ENCODE measurements around the gene GMDS.

The GMDS gene

DNA sequence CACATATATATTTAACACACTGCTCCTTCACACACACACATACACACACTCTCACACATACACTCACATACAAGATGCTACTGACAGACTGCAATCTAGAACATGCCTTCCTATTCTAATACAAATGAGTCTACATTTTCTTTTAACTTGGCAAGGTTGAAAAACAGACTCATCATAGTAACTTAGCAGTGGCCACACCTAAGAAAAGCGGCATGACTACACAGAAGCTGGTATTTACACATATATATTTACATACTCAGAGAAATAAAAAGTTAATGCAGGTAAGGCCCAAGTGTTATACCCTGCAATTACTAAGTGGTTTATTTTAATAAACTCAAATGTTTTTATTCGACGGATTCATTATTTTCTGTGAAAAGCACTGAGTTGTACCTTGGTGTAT is 426.4 kb downstream of the GMDS start:
- DNase-seq, result no peak

DNA sequence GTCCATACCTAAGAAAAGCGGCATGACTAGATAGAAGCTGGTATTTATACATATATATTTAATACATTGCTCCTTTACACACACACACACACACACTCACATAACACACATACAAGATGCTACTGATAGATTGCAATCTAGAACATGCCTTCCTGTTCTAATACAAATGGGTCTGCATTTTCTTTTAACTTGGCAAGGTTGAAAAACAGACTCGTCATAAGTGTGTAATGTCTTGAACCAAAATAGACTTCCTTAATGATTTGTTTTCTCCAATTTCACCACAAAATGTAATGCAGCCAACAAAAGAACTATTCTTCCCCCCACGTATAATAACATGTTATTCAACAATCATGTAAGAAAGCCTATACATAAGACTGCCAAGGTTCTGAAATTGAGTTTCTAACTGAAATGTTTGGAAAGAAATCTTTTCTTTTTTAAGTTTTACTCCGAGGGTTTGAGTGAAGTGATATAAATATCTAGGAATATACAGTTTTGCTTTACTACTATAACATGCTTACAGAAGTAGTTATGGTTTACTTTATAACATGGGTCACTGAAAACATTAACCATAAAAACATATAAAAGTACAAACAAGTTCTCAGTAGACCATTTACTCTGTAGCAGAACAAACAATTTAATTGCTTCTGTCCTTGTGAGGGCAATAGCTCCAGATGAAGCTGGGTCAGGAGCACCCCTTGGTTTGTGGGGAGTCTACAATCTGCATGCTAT is 428.2 kb downstream of the GMDS start:
- no peak for DNase-seq

DNA sequence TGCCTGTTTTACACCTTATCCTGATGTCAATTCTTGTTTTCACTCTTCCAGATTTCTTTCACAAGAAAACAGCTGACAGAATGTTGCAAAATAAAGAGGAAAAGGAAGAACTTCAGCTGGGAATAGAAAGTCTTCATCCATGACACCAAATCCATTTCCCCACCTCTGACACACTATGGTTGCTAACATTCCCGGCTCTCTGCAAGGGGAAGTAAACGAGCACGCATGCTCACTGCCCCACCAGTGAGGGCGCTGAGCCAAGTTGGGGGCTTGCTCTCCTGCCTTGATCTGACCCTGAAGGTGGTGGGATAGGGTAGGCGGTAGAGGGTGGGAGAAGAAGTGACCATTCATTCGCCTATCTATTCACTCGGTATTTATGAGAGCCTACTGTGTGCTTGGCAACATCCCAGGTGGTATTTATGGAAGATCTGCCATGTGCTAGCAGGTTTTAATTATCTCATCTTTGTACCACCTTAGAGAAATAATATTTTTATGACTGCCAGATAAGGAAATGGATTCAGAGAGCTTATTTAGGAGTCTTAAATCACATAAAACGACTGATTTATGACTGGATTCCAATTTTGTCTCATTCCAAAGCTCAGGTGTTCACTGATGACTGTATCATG is 429.5 kb downstream of the GMDS start:
- no peak for DNase-seq

DNA sequence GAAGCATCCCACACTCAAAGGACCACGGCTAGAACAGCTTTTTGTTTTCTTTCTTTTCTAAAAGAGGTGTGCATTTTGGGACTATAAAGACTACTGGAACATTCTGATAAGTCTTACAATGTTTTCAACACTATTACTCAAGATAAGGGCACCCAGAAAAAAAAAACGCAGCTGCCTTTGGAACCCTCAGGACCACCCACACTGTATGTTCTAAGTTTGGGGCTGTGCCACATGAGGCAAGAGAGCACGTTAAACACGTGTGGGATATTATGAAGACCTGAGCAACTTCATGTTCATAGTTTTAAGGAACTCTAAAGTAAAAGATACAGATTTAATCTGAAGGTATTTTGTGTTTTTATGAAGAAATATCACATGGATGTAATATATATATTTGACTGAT is 431.1 kb downstream of the GMDS start:
- no peak for DNase-seq

DNA sequence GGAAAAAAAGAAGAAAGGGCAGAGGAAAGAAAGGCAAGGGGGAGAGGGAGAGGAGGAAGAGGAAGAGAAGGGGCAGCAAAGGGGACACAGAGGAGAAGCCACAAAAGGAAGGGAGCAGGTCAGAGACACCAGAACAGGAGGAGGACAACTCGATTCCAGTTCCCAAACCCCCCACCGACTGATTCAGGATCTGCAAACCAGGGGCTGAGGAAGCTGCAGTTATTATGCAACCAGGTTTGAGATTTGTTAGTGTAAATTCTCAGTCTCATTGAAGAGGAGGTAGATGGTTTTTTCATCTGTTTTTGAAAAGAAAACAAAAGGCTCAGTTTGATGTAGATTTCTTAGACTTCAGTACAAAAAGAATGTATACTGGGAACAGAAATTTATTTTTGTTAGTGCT is 432.9 kb downstream of the GMDS start:
- DNase-seq, result no peak

DNA sequence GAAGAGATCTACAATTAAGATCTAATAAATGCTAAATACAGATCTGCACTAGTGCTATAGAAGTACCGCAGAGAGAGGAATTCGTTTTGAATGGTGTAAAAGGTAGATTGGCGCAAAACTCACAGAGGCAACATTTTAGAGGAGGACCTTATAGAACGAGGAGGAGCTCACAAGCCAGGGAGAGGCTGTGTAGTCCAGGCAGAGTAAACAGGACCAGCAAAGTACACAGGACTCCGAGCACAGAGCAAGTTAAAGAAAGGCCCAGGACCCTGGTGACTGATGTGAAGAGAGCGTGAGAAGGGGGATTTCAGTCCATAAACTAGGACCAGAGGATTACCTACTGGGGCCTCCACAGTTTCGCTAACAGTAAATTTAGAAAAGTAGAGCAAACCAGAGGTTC is 433.4 kb downstream of the GMDS start:
- no peak for DNase-seq

DNA sequence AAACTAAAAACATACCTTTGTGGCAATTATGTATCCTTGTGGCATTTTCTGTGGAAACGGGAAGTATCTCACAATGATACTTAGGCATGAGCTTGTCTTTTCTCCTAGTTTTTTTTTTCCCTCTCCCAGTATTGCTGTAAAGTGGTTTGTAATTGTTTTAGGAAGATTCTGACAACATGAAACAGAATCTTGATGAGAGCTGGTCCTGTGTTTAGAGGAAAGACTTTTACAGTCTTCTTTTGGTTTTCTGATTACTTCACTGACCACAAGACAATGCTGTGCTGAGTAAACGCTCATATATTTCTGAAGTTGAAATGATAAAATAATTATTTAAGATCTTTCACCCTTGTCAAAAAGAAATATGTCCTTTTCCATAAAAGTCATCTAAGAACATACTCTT is 434.5 kb downstream of the GMDS start:
- no peak for DNase-seq

DNA sequence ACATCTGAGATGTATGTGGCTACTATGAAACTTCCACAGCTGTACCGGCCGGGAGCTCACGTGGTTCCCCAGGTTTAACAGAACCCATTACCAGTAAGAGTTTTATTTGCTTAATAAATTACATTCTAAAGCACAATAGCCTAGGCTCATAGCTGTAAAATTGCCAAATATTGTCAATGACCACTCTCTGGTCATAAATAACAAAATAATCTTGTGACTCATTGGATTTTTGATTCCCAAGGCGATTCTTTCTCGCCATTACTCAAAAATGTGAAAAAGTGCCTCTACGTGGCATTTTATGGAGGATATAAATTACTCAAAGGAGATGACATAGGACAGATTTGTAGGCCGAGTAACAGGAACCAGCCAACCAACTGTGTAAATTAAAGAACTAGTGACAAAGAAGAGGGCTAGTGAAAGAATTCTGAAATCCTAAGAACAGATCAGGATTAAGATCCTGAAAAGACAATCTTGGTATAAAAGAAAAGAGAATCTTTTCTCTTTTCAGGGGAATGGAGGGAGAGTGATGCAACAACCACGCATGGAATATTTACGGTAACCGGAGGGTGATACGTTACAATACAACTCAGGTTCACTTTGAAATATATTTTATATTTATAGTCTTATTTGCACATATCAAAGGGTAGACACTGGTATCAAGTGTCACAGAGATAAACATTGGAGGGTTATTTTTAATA is 436.0 kb downstream of the GMDS start:
- no peak for DNase-seq

DNA sequence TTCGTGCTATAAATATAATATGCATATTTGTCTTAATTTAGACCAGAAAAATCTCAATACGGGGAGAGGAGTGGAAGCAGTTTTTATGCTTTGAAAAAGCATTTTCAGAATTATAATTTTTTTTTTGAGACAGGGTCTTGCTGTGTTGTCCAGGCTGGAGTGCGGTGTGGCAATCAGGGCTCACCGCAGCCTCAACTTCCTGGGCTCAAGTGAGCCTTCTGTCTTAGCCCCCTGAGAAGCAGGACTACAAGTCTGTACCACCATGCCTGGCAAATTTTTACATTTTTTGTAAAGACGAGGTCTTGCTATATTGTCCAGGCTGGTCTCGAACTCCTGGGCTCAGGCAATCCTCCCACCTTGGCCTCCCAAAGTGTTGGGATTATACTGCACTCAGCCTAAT is 438.5 kb downstream of the GMDS start:
- DNase-seq, result no peak

DNA sequence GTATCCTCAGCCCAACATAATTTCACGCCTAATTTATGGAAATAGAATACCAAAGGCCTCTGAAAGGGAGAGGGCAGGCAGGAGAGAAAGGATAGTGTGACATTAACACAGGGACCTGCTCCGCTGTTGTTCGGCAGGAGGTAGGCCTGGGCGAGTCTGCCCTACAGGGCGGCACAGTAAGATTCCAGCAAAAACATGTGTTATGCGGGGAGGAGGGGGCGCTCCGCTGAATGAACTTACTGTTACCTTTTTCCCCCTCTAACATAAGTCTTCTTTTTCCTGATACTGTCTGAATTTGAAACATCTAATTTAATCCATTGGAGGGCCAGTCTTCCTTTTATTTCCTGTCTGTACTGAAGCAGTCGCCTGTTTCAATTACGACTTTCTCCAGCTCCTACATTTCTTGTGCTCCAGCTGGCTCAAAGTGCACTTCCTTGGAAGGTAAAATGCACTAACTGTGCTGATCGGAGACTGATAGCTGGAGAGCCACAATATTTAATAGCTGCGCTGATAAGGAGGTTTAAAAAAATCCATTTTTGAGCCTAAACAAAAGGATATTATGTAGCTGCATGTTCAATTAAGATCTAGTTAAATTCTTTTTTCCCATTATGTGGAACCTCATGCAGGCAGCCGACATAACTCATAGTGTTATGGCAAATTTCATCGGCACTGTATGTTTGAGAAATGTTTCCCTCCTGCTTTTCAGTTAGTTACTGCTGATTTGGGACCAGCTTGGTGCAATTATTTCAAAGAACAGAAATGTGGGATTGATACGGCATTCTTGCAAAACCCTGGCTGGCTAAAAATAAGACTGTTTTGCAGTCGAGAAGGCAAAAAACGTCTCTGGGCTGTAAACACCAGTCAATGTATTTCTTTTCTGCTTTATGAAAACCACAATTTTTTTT is 442.7 kb downstream of the GMDS start:
- DNase-seq, result no peak

DNA sequence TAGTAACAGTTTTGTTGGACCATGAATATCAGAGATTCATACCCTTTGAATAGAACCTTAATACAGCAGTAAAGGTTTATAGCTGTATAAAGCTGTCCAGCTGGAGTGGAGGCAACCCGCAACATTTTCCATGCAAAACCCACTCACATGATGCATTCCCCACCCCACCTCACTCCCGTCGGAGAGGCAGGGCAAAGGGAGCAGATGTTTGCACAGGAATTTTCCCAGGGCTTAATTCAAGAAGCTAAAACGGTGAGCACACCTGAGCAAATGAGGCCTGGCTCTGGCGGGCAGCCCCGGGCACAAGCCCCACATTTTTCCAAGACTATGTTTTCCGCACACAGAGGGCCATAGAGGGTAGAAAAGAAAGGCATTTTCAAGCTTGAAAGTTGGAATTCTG is 444.0 kb downstream of the GMDS start:
- DNase-seq, result no peak

DNA sequence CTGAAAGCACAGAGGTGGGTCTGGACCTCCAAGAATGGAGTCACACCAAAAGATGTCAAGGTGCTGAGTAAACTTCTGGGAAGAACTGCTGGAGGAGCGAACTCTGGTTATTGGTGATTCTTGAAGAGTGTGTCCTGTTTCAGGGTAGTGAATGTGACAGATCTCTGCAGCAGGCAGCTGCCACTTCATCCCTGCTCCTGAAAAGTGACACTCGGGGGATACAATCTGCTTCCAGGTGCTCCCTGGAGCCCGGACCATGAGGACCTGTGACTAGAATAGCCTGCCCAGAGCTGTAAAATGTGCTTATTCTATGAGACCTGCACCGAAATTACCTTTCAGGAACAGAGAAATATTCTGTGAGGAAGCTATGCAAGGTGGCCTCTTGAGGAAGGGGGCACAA is 444.6 kb downstream of the GMDS start:
- no peak for DNase-seq

DNA sequence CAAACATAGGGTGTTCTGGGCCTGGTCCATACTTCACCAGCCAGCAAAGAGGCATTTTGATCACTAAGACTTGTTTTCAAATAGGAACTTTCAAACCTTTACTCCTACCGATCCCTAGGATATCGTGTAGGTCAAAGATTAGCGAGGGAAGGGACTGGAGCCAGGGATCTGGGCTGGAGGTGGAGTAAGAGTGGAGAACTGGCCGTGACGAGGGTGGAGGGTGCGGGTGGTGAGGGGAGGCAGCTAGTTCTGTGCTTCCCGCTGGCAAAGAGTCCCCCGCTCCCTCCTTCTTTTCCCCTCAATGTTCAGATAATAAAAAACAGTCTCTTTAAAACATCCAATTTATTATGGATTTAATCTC is 446.5 kb downstream of the GMDS start:
- no peak for DNase-seq

DNA sequence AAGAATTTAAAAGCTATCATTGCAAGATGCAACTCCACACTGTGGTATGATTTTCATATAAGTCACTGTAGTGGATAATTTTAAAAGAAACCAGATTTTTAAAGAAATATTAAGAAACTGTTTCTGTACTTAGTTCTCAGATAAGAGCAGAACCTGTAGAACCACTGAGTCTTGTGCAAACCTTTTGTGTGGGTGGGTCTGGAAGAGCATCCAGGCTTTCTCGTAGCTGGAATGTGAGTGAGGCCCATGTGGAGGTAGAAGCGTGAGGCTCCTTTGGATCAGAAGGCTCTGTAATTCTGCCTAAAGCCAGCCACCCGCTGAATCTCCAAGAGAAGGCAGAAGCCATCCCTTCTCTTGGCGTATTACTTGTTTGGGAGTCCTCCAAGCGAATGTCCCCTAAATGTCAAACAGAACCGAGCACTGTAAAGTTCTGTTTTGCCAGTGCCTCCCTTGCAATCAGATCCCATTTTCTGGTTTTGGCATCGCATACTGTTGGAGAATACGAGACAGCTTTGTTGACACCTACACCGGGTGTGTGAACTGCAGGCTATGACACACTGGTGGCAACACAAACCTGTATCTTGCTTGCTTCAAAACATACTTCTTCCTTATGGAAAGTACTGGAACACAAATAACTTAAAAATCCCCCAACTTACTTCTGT is 447.0 kb downstream of the GMDS start:
- DNase-seq, result no peak

DNA sequence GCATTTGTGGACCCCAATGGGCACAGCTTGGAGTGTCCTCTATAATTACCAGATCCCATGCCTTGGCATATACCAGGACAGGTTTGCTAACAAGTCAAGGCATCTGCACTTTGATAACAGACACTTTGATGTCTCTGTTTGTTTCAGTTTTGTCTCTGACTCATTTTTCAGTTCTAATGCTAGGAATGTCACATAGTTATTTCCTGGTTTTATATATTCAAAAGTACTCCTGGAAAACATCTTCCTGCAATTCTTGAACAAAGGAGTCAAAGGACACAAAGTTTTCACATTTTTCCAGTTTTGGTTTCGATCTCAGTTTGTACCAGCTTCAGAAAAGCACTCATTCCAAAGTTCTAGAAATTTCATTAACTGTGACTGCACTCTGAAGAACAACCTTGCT is 447.6 kb downstream of the GMDS start:
- no peak for DNase-seq

DNA sequence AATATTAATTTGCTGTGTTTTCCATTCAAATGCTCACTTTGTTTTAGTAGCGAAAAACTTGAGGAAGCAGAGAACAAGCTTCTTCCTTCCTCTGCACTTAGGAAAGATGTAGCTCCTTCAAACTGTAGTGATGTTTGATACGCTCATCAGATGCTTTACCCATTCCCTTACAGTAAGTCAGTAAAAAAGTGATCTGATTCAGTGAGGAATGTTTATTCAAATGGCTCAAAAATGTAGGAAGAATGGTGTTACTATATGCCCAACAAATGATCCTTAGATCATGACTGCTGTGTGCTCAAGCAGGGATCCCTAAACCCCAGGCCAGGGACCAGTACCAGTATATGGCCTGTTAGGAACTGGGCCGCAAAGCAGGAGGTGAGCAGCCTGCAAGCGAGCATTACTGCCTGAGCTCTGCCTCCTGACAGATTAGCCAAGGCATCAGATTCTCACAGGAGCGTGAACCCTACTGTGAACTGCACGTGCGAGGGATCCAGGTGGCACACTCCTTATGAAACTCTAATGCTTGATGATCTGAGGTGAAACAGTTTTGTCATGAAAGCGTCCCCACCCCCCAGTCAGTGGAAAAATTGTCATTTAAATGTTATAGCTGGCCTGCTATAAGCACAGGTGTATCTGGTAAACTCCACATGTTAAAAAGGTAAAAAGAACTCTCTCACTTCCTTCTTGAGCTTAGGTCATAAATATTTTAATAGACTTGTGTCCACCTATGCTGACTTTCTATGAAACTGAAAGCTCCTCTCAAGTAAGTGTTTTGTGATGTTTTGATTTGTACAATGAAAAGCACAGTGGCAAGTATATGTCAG is 448.5 kb downstream of the GMDS start:
- DNase-seq, result no peak

DNA sequence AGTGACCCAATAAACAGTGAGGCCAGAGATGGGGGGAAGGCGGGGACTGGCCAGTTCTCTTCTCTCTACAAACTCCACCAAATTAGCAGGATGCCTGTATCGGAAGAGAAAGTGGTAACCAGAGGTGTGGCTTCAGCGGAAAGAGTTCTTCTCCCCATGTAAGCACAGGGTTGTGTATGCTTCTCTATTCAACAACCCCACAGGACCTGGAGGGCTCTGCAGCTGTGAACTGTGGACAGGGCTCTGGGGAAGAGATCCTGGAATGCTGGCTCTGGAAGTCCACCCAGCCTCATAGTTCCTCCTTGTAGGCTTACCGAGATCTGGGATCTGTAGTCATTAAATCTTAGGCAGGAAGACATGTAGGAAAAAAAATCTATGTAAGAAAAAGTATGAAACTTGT is 449.5 kb downstream of the GMDS start:
- no peak for DNase-seq

DNA sequence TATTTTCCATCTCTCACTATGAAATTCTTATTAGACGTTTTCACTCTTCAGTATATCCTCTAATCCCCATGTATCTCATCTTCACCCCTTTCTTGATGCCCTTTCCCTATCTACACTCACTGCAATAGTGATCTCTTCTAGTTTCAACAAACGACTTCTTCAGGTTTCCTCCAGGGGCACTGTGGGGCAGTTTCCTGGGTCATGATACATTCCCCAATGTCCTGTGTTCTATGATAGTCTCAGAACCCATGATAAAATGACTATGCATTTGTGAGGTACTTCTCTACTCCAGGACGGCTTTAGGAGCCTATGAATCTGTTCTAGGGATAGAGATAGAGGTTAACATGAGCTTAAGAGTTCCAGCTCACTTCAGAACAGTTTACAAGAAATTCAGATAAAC is 452.4 kb downstream of the GMDS start:
- DNase-seq, result peak; percentile 66

DNA sequence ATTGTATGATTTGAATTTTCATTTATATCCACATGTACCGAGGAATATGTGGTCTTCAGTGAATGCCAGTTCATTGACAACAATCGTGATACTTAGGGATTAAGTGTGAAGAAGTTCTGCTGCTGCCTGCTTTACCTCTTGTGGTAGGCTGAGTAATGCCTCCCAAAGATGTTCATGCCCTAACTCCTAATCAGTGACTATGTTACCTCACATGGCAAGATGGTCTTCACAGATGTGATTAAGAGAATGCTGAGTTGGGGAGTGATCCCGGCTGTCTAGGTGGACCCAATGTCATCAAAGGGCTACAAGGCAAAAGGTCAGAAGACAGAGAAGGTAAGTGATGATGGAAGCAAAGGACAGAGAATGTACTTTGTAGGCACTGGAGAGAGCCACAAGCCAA is 454.7 kb downstream of the GMDS start:
- no peak for DNase-seq

DNA sequence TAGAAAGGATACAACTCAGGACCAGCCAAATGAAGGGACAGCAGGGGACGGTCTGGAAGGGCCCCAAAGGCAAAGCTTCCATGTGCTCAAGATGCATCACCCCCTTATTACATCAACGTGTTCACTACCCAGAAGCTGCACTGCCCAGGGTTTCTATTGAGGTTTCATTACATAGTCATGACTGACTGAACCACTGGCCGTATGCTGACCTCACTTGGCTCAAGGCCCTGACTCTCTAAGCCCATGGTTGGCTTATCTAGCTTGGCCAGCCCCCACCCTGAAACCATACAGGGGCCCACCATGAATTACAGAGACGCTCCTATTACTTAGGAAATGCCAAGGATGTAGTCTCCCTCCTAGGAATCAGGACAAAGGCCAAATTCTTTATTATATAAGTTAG is 456.3 kb downstream of the GMDS start:
- DNase-seq, result peak; percentile 45

DNA sequence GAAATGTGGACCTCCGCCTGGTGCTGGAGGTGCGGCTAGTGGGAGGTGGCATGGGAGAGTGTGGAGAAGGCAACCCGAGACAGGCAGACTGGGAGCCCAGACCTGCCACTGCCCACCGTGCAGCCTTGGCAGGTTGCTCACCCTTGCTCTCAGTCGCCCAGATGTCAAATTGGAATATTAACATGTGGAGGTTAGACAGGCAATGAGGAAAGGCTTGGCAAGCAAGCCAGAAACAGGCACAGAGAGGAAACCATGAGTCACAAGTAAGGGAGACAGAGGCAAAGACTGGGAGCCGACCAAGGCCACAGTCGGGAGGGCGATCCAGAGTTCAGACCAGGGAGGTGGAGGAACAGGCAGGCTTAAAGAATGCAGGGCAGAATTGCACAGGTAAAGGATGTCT is 457.5 kb downstream of the GMDS start:
- DNase-seq, result no peak
